OCI-LY3 (cell line): ENCODE data around the gene SLC25A21.

Source experiments
- H2AFZ ChIP-seq: fragments of 200-600, 300-600 bp; shearing (Covaris generic); 2 replicates; pipeline ENCODE4 v1.6.0; 2014; ENCODE audit warnings: antibody characterized with exemption, low read depth, low read length
- H3K27ac ChIP-seq: fragments of 200-600, 300-600 bp; sonication (generic); 2 replicates; pipeline ENCODE4 v1.5.1; 2014; ENCODE audit warnings: mild to moderate bottlenecking, low read length, moderate library complexity, mixed read lengths
- H3K27me3 ChIP-seq: fragments of 200-600, 300-600 bp; sonication (generic); 2 replicates; pipeline ENCODE4 v1.6.1; 2014; ENCODE audit warnings: low read depth, low read length, mixed read lengths
- H3K36me3 ChIP-seq: fragments of 200-600, 300-600 bp; sonication (generic); replicated peaks from 2 replicates; pipeline ENCODE3; 2014; ENCODE audit warnings: low read depth, low read length, mixed read lengths
- H3K4me1 ChIP-seq: fragments of 300-600, 200-600 bp; sonication (generic); 2 replicates; pipeline ENCODE4 v1.6.1; 2014; ENCODE audit warnings: low read length, mixed read lengths
- H3K4me2 ChIP-seq: fragments of 200-600, 300-600 bp; sonication (generic); 2 replicates; pipeline ENCODE4 v1.6.1; 2014; ENCODE audit warnings: low read length, mixed read lengths
- H3K4me3 ChIP-seq: fragments of 300-600, 200-600 bp; sonication (generic); 2 replicates; pipeline ENCODE4 v1.5.1; 2014; ENCODE audit warnings: antibody characterized with exemption, mild to moderate bottlenecking, low read length, moderate library complexity
- H3K79me2 ChIP-seq: fragments of 300-600, 200-600 bp; shearing (Covaris generic); 2 replicates; pipeline ENCODE4 v1.6.1; 2014; ENCODE audit warnings: mild to moderate bottlenecking, low read length, mixed read lengths
- H3K9ac ChIP-seq: fragments of 300-600, 200-600 bp; shearing (Covaris generic); 2 replicates; pipeline ENCODE4 v1.6.0; 2014; ENCODE audit warnings: mild to moderate bottlenecking, low read length, moderate library complexity
- H3K9me3 ChIP-seq: fragments of 200-600, 300-600 bp; shearing (Covaris generic); 2 replicates; pipeline ENCODE4 v1.6.1; 2014; ENCODE audit warnings: low read length, mixed read lengths; ENCODE audit not compliant: insufficient read depth
- H4K20me1 ChIP-seq: fragments of 200-600, 300-600 bp; sonication (generic); 2 replicates; pipeline ENCODE4 v1.6.1; 2016; ENCODE audit warnings: low read length, mixed read lengths; ENCODE audit not compliant: insufficient read depth
- CTCF ChIP-seq: fragments of 200-600, 300-600 bp; sonication (generic); IDR thresholded peaks from 2 replicates; pipeline ENCODE4 v1.5.1; 2014; ENCODE audit warnings: antibody characterized with exemption, low read length, low read depth
- EZH2phosphoT487 ChIP-seq: fragments of 200-600 bp; shearing (Covaris generic); IDR thresholded peaks from 2 replicates; pipeline ENCODE4 v1.6.1; 2018; ENCODE audit warnings: antibody characterized with exemption, mixed run types, low read depth

Gene SLC25A21

GRCh38 chr14:37122288-37122687 lies 50.1 kb downstream of the SLC25A21 start:
- Histone ChIP-seq H3K27ac (no peak overlapping the region), H3K4me1 (no peaks in the 10 kb centered on the region), H3K36me3 (no peaks in the 10 kb centered on the region), H3K9ac (no peak overlapping the region), H3K9me3 (no peaks in the 10 kb centered on the region), H3K4me2 (no peak overlapping the region), H2AFZ (no peak overlapping the region), H3K27me3 (no peaks in the 10 kb centered on the region), H4K20me1 (no peaks in the 10 kb centered on the region), H3K4me3 (no peak overlapping the region), H3K79me2 (no peaks in the 10 kb centered on the region)
- TF ChIP-seq CTCF (no peak), EZH2phosphoT487 (no peak)

- Histone ChIP-seq H2AFZ (no peak overlapping the region), H3K27ac (no peak overlapping the region), H3K79me2 (no peaks in the 10 kb centered on the region), H3K36me3 (no peaks in the 10 kb centered on the region), H4K20me1 (no peaks in the 10 kb centered on the region), H3K9me3 (no peaks in the 10 kb centered on the region), H3K4me3 (no peak overlapping the region), H3K4me2 (no peak overlapping the region), H3K4me1 (no peaks in the 10 kb centered on the region), H3K9ac (no peak overlapping the region), H3K27me3 (no peaks in the 10 kb centered on the region)
- TF ChIP-seq EZH2phosphoT487 (no peak), CTCF (no peak)
These were observed 53.6 kb downstream of the SLC25A21 start for GRCh38 chr14:37118673-37119366.

GRCh38 chr14:37116933-37117849 lies 55.2 kb downstream of the SLC25A21 start:
- Histone ChIP-seq H3K36me3 (no peaks in the 10 kb centered on the region), H4K20me1 (no peaks in the 10 kb centered on the region), H3K4me3 (no peak overlapping the region), H3K9me3 (no peaks in the 10 kb centered on the region), H3K9ac (no peak overlapping the region), H3K79me2 (no peaks in the 10 kb centered on the region), H2AFZ (no peak overlapping the region), H3K4me1 (no peaks in the 10 kb centered on the region), H3K27ac (no peak overlapping the region), H3K27me3 (no peaks in the 10 kb centered on the region), H3K4me2 (no peak overlapping the region)
- TF ChIP-seq EZH2phosphoT487 = no peak
- peak; percentile 46 for TF ChIP-seq CTCF

- Histone ChIP-seq H3K4me3 (no peak overlapping the region), H3K9ac (no peak overlapping the region), H3K36me3 (no peaks in the 10 kb centered on the region), H3K4me1 (no peaks in the 10 kb centered on the region), H3K27me3 (no peaks in the 10 kb centered on the region), H3K4me2 (no peak overlapping the region), H3K79me2 (no peaks in the 10 kb centered on the region), H3K27ac (no peak overlapping the region), H2AFZ (no peak overlapping the region), H3K9me3 (no peaks in the 10 kb centered on the region), H4K20me1 (no peaks in the 10 kb centered on the region)
- TF ChIP-seq EZH2phosphoT487 (no peak), CTCF (no peak)
These were observed 57.0 kb downstream of the SLC25A21 start for GRCh38 chr14:37115406-37115805.
